GM18507 (cell line): ENCODE data around the gene PRDM5.

Experiments
- DNase-seq: peaks from one replicate; pipeline ENCODE4 v3.0.0; 2011; ENCODE audit warnings: low read depth; ENCODE audit not compliant: insufficient read length; ENCODE audit errors: extremely low spot score
- FAIRE-seq: peaks from 2 replicates; lab custom pipeline; 2011; peaks lifted over from hg19 to GRCh38; lab: Jason Lieb, UNC

PRDM5 gene

DNA sequence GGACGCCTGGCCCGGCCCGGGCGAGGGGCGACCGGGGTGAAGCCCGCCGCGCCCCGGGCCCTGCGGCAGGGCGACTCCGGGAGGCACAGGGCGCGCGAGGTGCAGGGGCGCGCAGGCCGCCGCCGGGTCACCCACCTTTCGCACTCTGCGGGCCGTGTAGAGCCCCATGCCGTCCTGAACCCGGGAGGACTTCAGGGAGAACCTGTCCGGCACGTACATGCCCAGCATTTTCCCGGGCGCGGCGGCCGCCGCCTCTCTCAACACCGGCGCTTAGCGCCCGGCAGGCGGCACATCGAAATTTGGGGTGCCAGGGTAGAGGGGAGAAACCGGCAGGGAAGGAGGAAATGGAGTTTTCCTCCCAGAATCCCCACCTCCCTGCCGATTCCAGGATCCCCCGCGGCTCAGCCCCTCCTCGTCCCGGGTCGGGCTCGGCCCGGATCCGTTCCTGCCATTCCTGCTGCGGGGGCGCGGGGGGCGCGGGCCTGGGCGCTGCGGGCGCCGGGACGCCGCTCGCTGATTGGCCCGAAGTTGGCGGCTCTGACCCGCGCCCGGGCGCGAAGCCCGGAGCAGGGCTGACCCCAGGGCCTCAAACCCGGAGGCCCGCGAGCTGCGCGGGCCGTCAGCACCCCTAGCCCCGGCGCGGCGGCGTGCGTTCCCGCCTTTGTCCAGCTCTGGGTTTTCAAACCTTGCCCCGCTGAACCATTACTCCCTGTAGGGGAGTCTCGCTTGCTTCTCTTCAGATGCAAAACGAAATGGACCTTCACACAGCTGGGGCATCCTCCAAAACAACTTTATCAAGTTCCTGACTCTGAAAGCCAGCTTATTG is at the start of gene PRDM5:
TSS of gene PRDM5 (minus strand) at position 346 of the 826 bp plus-strand sequence. CDS start at position 228, 118 bp downstream.
- DNase-seq, result no peak
- FAIRE-seq, result no peak

DNA sequence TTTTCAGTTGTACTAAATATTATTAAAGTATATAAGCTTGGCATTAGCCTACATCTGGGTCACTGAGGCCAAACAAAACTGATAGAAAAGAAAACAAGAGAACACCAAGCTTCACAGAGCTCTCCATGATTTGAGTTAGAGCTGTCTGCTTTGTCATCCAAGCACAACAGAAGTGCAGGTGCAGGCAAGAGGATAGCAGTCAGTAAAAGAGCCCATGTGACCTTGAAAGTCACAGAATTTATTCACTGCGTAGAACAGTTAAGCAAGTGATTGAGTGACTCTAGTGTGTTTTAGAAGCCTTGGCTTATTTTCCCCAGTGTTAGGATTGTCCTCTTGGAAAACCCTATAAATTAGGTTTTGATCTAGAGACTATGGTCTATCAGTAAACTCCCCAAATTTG is 49.4 kb upstream of the PRDM5 start:
- FAIRE-seq, result no peak
- DNase-seq, result no peak

DNA sequence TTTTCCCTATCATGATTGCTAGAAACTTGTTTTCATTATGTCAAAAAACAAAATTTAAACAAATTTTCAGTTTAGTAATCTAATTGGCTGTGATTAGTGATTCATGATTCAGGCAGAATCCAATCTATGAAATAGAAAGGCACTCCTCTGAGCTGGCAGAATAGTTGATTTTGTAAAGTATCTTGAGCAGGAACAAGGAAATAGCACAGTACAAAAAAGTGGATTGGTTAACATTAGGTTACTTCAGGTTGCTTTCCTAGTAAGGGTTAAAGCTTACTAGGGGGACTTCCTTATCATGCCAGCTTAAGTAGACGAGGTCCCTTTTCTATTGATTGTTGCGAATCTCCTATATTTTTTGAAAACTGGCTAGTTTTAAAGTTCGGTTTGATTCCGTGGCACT is 43.4 kb upstream of the PRDM5 start:
- FAIRE-seq (no peak), DNase-seq (no peak)

DNA sequence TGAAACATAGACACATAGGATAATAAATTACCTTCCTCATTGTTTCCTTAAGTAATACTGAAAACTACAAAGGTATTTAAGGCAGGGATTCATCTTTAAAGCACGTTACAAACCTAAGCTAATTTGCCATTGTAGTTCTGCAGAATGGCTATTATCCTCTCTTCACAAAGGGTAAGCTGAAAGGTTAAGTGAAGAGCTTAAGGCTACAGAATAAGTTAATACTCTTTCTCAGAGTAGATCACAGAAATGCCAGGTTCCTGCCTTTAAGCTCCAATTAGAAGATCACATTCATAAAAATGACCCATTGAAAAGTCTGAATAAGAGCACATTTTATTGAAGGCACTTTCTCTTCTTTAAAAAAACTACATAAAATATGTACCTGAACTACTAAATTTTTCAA is 42.1 kb upstream of the PRDM5 start:
- FAIRE-seq (no peak), DNase-seq (no peak)

DNA sequence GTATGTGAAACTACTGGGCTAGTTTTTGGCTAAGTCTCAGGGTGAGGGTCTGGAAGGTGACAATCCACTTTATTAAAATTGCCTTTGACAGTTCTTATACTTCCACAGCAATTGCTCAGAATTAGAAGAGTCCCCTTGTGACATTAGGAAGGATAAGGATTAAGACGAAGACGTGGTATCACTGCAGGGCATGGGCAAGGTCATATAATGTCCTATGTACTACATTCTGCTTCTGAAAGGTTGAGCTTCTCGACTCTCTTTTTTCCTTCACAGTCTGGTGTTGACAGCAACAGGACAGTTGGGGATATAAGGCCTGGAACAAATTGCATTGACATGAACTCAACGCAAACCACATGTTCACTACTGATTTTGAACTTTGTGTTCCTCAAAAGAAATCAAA is 40.9 kb upstream of the PRDM5 start:
- no peak for FAIRE-seq

DNA sequence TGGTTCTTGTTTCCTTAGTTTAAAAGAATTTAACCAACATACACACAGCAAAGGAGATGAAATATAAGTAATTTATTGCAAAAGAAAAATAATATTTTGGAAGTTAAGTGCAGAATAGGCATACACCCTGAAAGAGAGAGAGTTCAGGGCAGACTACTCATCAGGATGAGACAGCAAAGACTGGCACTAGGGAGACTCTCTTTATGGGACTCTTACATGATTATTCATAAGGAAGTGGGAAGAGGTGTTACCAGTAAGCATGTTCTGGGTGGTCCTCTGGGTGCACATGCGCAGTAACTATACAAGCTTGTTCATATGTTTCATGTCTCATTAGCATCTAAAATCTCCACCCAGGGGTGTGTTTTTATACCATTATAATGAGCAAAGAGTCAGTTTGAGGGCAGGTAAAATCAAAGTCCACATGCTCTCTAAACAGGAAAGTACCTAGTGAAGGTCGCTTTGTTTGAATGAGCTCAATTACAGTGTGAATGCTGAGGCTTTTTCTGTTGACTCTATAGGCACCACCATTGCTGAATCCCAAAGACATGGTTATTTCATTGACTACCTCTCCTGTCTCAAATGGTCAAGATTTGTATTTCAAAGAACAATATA is 38.2 kb upstream of the PRDM5 start:
- FAIRE-seq, result no peak
- no peak for DNase-seq

More for the DNA sequence above, 40.9 kb upstream of the PRDM5 start:
- no peak for DNase-seq

DNA sequence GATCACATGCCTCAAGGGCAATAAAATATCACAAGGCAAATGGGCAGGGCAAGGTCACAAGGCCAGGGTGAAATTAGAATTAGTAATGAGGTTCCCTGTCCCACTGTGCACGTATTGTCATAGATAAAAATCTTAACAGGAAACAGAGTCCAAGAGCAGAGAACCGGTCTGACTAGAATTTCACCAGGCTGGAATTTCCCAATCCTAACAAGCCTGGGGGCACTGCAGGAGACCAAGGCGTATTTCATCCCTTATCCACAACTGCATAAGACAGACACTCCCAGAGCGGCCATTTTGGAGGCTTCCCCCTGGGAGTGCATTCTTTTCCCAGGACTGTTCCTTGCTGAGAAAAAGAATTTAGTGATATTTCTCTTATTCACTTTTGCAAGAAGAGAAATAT is 25.9 kb upstream of the PRDM5 start:
- no peak for FAIRE-seq
- no peak for DNase-seq

DNA sequence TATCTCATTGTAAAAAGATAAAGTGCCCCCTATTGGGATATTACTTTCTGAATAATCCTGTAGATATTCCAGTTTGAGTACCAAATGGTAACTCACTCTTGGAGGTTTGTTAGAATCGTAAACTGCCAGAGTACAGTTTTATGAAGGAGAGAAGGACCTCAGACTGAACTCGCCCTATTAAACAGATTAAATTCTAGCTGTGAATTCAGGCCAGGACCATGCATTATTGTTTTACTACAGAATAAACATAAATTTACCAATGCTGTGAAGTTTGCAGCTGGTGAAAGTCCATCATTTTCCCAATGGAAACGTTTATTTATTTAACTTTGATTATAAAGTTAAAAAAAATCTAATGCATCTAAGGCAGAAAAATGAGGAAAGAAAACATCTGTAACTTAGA is 20.2 kb upstream of the PRDM5 start:
- DNase-seq (no peak), FAIRE-seq (no peak)

DNA sequence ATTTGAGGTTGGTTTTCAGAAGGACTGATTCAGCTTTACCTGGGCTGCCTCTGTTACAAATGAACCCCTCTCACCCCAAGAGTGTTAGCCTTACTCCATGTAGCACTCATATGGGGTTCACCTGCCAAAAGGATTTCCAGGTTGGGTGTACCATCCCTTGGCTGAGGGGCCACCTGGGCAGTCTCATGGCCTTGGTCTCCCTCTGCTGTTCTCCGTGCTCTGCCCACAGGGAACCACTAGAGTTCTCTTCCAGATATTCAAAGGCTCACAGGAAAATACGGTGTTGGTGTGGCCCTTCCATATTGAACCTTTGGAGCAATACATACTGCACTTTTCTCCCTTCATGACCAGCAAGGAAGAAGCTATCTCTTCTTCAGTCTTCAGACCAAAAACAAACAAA is 18.0 kb upstream of the PRDM5 start:
- DNase-seq (no peak), FAIRE-seq (no peak)

DNA sequence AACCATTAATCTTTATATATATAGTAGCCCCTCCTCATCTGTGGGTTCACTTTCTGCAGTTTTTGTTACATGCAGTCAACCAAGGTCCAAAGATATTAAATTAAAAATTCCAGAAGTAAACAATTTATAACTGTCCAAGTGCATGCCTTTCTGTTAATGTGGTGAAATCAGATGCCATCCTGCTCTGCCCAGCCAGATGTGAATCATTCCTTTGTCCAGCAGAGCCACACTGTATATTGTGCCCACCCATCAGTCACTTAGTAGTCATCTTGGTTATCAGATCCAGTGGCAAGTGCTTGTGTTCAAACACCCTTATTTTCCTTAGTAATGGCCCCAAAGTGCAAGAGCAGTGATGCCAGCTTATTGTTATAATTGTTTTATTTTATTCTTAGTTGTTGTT is 17.2 kb upstream of the PRDM5 start:
- DNase-seq (no peak), FAIRE-seq (no peak)

DNA sequence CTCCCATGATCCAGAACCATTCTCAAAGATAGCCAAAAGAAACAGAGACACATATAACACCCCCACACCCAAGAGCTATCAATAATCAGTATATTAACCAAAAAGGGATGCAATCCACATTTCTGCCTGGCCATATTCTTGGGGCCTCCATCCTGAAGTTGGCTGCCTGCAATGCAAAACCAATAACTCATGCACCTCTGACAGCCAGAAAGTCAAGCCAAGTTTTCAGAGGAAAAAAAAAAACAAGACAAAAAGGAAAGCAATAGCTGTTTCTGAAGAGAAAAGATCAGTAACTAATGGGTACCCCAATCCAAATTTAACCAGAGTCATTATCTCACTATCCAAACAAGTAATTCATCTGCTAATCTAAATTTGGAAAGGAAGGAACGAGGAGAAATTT is 7.3 kb upstream of the PRDM5 start:
- FAIRE-seq (no peak), DNase-seq (no peak)

DNA sequence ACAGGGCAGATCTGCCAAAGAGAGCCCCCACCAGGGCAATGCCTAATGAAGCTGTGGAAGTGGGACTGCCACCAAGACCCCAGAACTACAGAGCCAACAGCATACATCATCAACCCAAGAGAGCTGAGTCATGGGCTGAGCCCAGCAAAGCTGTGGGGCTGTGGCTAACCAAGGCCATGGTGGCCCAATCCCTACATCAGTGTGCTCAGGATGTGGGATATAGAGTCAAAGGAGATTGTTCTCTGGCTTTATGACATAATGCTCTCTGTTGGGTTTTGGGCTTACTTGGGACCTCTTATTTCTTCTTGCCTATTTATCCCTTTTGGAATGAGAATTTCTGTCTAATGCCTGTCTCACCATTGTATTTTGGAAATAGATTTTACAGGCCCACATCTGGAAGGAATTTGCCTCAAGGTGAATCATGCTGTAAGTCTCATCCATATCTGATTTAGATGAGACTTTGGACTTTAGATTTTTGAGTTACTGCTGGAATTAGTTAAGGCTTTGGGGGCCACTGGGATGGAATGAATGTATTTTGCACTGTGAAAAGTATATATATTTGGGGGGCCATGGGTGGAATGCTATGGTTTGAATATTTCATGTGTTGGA is 5.4 kb upstream of the PRDM5 start:
- FAIRE-seq, result no peak
- DNase-seq, result no peak

DNA sequence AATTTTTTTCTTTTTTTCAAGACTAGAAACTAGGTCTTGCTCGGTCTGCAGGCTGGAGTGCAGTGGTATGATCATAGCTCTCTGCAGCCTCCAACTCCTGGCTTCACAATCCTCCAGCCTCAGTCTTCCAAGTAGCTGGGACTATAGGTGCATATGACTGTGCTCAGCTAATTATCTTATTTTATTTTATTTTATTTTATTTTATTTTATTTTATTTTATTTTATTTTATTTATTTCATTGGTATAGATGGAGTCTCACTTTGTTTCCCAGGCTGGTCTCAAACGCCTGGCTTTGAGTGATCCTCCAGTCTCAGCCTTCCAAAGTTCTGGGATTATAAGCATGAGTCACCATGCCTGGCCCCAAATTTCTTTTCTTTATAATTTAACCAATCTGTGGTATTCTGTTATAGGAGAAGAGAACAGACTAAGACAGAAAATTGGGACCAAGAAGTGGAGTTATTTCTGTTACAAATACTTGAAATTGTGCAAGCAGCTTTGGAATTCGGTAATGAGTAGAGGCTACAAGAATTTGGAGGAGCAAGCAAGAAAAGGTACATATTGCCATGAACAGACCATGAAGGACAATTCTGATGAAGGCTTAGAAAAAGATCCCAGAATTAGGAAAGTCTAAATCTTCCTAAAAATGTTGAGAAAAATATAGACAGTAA is 4.0 kb upstream of the PRDM5 start:
- no peak for FAIRE-seq
- no peak for DNase-seq

DNA sequence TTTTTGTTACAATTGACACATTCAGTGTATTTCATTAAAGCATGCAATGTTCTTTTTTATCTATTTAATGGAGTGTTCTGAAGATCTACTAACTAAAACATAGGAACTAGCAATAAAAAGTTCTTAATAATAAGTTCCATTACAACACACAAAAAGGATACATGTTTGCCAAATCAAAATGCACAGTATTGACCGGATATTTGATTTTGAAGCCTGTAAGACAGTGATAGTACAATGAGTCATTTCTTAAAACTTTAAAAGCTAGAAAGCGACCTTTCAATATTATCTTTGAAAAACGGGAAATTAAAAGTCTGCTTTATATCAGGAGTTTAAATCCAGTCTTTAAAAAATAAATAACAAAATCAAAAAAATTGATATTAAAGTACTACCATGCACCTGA is 2.4 kb upstream of the PRDM5 start:
- FAIRE-seq (no peak), DNase-seq (no peak)

DNA sequence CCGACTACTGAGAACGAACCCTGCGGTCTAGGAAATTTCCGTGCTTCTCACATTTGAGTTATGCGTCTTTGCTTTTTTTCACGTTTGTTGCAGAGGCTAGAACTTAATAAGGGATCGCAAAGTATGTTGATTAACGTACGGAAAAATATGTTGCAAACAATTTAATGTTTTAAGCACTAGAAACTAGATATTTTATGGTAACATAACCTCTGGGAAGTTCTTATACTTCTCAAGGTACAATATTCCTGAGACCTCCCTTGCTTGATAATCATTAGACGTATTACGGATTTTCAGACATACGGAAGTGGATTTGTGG is 639 bp upstream of the PRDM5 start:
- FAIRE-seq (no peak), DNase-seq (no peak)

DNA sequence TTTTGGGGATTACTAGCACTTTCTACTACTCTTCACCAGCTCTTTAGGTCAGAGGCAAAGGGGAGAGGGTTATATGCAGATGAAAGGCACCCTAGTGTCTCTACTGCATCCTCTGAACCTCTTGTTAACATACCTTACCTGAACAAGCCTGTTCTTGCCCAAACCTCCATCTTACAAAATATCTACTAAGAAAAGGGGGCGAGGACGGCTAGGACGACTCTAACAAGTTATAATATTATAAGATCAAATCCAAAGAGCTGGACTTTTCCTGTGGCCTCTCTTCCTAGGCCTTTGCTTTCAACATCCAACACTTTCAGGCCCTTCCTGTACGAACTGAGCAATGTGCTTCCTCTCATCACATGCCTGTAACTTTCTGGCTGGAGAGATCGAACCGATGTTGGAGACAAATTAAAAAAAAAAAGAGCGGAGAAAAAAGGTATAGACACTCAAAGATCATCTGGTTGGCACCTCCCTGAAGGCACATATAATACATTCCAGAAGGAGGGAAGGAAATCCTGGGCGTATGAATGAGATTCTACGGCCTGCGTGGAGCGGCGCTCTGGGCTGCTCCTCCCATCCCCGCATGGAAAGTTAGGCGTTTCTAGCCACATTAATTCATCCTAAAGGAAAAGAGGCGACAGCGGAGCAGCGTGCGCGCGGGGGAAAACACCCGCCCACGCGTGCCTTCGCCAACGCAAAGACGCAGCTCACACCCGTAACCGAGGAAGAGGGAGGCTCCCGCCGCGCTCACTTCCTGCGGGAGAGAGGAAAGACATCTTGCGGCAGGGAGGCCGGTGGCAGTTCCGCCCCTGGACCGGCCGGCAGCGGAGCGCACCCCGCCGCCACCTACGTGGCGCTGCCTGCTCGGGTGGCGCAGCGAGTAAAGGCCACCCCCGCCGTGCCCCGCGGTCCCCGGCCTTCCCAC is 808 bp downstream of the PRDM5 start:
- DNase-seq (no peak), FAIRE-seq (no peak)

DNA sequence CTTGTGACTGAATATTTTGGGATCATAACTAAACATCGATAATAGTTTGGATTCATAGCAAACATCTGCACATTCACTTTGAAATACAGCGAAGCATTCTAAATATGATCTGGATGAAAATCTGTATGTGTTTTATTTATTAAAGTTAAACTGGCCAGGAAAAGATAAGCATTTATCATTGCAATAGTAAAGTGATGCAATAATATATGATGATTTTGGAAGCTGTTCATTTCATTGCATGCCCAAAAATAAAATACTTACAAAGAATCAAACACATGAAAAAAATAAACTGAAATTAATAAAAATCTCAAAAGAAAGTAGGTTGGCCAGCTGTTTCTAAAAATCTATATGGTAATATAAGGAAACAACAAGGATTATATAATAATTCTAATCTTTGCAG is 1.9 kb downstream of the PRDM5 start:
- FAIRE-seq, result no peak
- DNase-seq, result no peak

DNA sequence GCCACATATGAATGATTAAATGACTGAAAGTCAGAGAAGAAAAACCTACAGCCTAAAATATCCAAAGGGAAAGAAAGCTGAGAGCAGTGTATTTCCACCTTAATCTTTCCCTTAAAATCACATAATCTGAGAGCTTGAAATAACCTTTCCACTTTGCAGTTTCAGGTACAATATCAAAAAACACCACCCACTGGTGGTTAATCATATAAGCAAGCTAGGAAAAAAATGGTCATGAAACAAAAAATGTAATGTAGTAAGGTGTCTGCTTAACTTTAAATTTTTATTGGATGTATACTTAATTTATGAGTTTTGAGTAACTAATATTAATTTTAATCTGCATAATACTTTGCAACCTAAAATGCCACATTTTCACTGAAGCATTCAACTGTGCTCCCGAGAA is 3.2 kb downstream of the PRDM5 start:
- DNase-seq, result no peak
- no peak for FAIRE-seq

DNA sequence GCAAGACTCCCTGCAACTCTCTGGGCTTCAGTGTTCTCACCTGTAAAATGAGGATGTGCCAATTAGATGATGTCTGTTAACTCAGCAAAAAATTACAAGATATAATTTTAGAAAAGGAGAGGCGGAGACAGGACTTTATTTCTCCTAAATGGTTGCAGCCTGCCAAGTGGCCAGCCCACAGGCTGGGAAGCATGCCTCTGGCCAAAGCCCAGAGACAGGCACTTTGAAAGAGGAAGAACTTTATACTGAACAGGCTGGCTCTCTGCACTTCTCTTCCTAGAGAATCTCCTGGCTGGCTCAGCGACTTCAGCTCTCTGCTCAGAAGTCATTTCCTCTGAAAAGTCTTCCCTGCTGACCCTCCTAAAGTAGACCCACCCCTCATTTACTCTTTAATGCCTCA is 3.7 kb downstream of the PRDM5 start:
- FAIRE-seq, result no peak
- no peak for DNase-seq

DNA sequence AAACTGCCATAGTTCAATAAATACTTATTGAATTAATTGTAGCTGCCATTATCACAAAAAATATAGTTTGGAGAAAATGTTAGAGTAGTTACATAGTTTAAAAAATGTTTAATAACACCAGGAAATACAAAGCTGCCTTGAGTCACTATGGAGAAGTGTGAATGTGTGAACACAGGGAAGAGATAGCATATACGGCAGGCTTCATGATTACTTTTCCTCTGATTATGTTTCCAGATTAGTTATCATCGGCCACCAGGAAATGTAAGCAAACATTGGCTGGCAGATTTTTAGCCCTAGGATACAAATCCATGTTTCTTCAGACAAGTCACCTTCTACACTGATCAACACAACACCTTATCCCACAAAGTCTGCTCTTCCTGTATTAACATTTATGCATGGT is 4.4 kb downstream of the PRDM5 start:
- FAIRE-seq (no peak), DNase-seq (no peak)
